ENCODE measurements around the gene MAP4K5.
"Not testable (repeated sequence)": the region's sequence is repeated elsewhere in the genome, so short reads cannot be mapped to it uniquely, and the experiment has no call there.

The MAP4K5 gene

GRCh38 chr14:50524731-50525515, 7.4 kb downstream of the MAP4K5 start:
- no peak for TF ChIP-seq POLR2A (IDR thresholded peaks at IDR 0.05; ENCODE audit: low read depth, low read length)
- no peak for DNase-seq (ENCODE audit: insufficient read length, low spot score)
- FAIRE-seq: no peak

DNA sequence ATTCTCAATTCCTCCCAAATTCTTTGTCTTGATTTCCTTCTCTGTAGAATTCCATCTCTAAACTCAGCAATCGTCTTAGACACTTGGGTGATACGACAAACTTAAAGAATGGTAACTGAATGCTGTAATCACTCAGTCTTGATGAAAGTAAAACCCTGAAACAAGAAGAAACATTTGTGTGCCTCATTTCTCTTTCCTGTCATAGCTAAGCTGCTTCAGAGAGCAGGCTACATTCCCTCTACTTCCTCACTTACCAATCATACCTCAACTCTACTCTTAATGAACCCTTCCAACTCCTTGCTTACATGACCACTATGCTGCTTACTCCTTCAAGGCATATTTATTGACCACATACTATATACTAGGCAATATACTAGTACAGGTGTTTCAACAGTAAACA, 8.3 kb downstream of the MAP4K5 start:
- no peak for FAIRE-seq
- no peak for DNase-seq (ENCODE audit: insufficient read length, low spot score)
- TF ChIP-seq POLR2A (IDR thresholded peaks at IDR 0.05; ENCODE audit: low read depth, low read length): no peak

GRCh38 chr14:50523271-50524041, 8.9 kb downstream of the MAP4K5 start:
- DNase-seq (ENCODE audit: insufficient read length, low spot score): no peak
- TF ChIP-seq POLR2A (IDR thresholded peaks at IDR 0.05; ENCODE audit: low read depth, low read length): no peak
- no peak for FAIRE-seq

DNA sequence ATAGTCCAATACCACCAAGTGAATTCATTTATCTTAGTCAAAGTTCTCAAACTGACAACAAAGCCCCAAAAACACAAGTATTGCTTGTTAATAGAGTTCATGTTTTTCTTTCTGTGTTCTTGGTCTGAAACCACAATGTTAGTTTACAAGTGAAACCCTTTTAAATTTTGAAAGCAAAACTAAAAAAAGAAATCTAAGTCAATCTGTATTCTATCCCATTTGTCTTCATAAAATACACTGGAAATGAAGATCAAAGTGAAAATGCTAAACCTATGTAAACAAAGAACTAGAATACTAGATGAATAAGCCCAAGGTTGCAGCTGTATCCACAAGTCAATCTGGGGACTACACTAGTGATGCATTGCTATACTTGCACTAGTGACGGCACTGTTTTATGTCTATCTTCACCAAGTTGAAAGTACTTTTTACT, 10.4 kb downstream of the MAP4K5 start:
- no peak for FAIRE-seq
- no peak for TF ChIP-seq POLR2A (IDR thresholded peaks at IDR 0.05; ENCODE audit: low read depth, low read length)
- DNase-seq (ENCODE audit: insufficient read length, low spot score): no peak

DNA sequence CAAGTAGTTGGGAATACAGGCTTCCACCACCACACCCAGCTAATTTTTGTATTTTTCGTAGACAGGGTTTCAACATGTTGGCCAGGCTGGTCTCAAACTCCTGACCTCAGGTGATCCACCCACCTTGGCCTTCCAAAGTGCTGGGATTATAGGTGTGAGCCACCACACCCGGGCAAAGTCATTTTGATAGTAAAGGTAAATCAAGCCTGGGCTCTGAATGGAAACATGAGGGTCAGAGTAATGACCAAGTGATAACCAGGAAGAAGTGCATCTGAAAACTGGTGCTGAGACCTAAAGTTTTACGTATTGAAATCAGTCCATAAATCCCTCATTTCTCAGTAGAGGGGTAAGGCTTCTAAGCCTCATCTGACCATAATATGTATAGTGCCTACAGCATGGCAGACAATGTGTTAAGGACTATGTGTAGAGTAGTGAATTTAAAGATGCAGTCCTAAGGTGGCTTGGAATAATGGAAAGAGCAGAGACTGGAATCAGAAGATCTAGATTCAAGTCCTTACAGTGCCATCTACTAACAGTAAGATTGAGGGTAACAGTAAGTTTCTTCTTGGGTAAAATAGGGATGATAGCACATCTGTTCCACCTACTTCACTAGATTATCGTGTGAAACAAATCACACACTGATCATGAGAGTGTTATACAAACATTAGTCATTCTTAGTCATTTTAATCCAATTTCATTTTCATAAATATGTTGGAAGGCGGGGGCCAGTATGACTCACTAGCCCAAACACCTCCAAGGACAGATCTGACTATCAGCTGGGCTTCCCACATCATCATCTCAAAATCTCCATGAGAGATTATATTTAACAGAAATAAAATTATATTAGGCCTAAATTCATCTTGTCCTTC, 11.2 kb downstream of the MAP4K5 start:
- no peak for DNase-seq (ENCODE audit: insufficient read length, low spot score)
- TF ChIP-seq POLR2A (IDR thresholded peaks at IDR 0.05; ENCODE audit: low read depth, low read length): no peak
- peak; percentile 82 for FAIRE-seq

GRCh38 chr14:50516091-50516490, 16.3 kb downstream of the MAP4K5 start:
- TF ChIP-seq POLR2A (IDR thresholded peaks at IDR 0.05; ENCODE audit: low read depth, low read length): no peak
- FAIRE-seq: no peak
- DNase-seq (ENCODE audit: insufficient read length, low spot score): no peak

DNA sequence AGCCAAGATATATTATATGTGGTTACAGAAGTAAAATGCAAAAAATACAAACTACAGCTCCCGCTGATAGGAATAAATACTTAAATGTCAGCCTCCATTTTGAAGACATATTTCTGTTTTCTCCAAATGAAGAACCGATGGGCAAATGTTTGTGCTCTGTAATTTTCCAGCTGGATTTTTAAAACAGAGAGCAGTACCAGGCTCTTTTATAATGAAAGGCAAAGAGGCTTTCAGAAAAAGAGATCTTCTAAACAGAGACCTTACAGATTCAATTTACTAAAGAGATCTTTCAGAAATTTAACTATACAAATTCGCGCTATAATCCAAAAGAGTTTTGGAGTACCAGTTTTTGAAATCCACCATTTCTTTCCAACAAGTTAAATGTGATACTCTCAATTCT, 19.9 kb downstream of the MAP4K5 start:
- no peak for FAIRE-seq
- TF ChIP-seq POLR2A (IDR thresholded peaks at IDR 0.05; ENCODE audit: low read depth, low read length): no peak
- no peak for DNase-seq (ENCODE audit: insufficient read length, low spot score)

DNA sequence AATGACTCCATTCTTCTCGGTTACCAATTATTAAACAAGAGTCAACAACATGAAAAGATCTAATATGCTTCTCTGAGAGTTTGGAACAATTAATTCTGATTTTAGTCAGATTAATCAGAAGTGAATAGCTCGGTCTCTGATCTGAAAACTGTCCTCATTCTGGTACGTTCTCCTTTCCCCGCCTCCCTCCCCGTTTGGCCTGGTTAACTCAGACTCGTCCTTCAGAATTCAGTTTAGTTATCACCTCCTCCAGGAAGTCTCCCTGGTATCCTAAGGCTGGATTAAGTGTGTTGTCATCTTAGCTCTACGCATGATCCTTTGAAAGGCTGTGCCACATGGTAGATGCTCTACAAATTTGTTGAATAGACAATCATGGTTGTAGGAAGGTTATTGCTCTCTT, 22.2 kb downstream of the MAP4K5 start:
- no peak for TF ChIP-seq POLR2A (IDR thresholded peaks at IDR 0.05; ENCODE audit: low read depth, low read length)
- no peak for DNase-seq (ENCODE audit: insufficient read length, low spot score)
- FAIRE-seq: no peak

DNA sequence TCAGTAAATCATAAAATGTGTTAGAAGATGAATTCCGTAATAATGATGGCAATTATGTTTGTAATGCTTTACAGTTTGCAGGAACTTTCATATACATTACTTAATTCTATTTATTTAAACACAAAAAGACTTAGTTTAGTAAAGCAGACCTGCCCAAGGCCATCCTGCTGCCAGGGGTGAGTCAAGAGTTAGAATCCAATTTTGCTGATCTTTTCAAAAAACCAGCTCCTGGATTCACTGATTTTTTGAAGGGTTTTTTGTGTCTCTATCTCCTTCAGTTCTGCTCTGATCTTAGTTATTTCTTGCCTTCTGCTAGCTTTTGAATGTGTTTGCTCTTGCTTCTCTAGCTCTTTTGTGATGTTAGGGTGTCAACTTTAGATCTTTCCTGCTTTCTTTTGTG, 25.3 kb downstream of the MAP4K5 start:
- FAIRE-seq; DNase-seq (ENCODE audit: insufficient read length, low spot score): not testable (repeated sequence)

DNA sequence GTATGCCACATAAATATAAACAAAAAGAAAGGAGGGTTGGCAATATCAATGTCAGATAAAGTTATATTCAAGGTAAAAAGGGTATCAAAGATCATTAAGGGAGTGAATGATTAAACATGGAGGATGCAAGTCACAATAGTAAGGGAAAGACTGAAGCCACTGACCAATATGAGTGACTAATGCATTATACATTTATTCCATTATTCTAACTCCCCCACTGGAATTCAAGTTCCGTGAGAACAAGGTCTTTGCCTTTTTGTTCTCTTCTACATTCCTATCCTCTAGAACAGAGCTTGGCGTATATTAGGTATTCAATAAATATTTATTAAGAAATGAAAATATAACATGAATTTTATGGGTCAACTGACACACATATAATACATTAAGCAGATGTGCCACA, 30.7 kb downstream of the MAP4K5 start:
- no peak for DNase-seq (ENCODE audit: insufficient read length, low spot score)
- no peak for FAIRE-seq
- no peak for TF ChIP-seq POLR2A (IDR thresholded peaks at IDR 0.05; ENCODE audit: low read depth, low read length)

- TF ChIP-seq POLR2A (IDR thresholded peaks at IDR 0.05; ENCODE audit: low read depth, low read length): no peak
- no peak for FAIRE-seq
- no peak for DNase-seq (ENCODE audit: insufficient read length, low spot score)
These were observed 35.0 kb downstream of the MAP4K5 start for GRCh38 chr14:50497351-50497750.

GRCh38 chr14:50489851-50490250, 42.5 kb downstream of the MAP4K5 start:
- no peak for FAIRE-seq
- TF ChIP-seq POLR2A (IDR thresholded peaks at IDR 0.05; ENCODE audit: low read depth, low read length): no peak
- no peak for DNase-seq (ENCODE audit: insufficient read length, low spot score)

- FAIRE-seq (no peak), DNase-seq (ENCODE audit: insufficient read length, low spot score) (no peak)
- no peak for TF ChIP-seq POLR2A (IDR thresholded peaks at IDR 0.05; ENCODE audit: low read depth, low read length)
These were observed 43.8 kb downstream of the MAP4K5 start for GRCh38 chr14:50488521-50488920.

DNA sequence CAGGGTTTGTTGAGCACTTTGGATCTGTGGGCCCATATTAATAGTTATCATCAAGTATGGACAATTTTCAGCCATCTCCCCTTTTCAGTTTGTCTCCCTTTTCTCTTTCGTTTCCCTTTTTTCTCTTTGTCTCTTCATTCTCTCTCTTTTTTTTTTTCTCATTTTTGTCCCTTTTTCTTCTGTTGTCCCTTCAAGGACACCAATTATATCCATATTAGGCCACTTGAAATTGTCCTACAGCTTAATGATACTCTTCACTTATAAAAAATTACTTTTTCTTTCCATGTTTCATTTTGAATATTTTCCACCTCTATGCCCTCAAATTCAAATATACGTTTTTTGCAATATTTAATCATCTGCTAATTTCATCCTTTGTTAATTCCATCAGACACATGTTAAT, 53.3 kb downstream of the MAP4K5 start:
- FAIRE-seq (no peak), DNase-seq (ENCODE audit: insufficient read length, low spot score) (no peak)
- no peak for TF ChIP-seq POLR2A (IDR thresholded peaks at IDR 0.05; ENCODE audit: low read depth, low read length)
